Muscle layer of colon (tissue), 2 donors: ENCODE measurements around the gene KRTAP12-1.

ENCODE experiments used
- H3K27ac ChIP-seq: one replicate; pipeline ENCODE4 v1.7.0; 2013; ENCODE audit warnings: low read depth, mild to moderate bottlenecking, low read length, moderate library complexity
- H3K27me3 ChIP-seq, 2 donors: one replicate each; pipeline ENCODE4 v1.7.0; 2013; ENCODE audit warnings: low read length in 2 of 2, mild to moderate bottlenecking in 2 of 2; ENCODE audit not compliant: insufficient read depth in 2 of 2, control insufficient read depth in 1 of 2
- H3K36me3 ChIP-seq: one replicate; pipeline ENCODE4 v1.7.0; 2013; ENCODE audit warnings: mild to moderate bottlenecking, low read length; ENCODE audit not compliant: insufficient read depth
- H3K4me1 ChIP-seq: one replicate; pipeline ENCODE4 v1.7.0; 2013; ENCODE audit warnings: mild to moderate bottlenecking, low read length; ENCODE audit not compliant: insufficient read depth
- H3K4me3 ChIP-seq, 2 donors: one replicate each; pipeline ENCODE4 v1.7.0; 2013; ENCODE audit warnings: low read length in 2 of 2, low read depth in 1 of 2, mild to moderate bottlenecking in 1 of 2, moderate library complexity in 1 of 2
- H3K9ac ChIP-seq: one replicate; pipeline ENCODE4 v1.7.0; 2013; ENCODE audit warnings: low read length
- H3K9me3 ChIP-seq: one replicate; pipeline ENCODE4 v1.7.0; 2013; ENCODE audit warnings: mild to moderate bottlenecking, low read length
- donor health status: abdominal sarcoma.
- donor health status: Adenocarcinoma of cecum.

The KRTAP12-1 gene

GRCh38 chr21:44632067-44632466, 49.9 kb downstream of the KRTAP12-1 start:
- H3K27ac ChIP-seq: no peak overlapping the region
- H3K4me1 ChIP-seq: no peaks in the 10 kb centered on the region
- H3K27me3 ChIP-seq: peaks cover 0 to 24% of the 10 kb centered on the region in 2 donors
- H3K36me3 ChIP-seq: no peaks in the 10 kb centered on the region
- H3K4me3 ChIP-seq: no peak overlapping the region
- H3K9me3 ChIP-seq: no peaks in the 10 kb centered on the region
- H3K9ac ChIP-seq: no peak overlapping the region
